Measurements from ENCODE around the gene CMPK2.
A peak's percentile ranks its signal among the peaks of the same experiment; 100 is the strongest.

Gene CMPK2

GRCh38 chr2:6813573-6813972 is 52.1 kb downstream of the CMPK2 start:
- FAIRE-seq (no peak), DNase-seq (ENCODE audit: low spot score) (no peak)

- FAIRE-seq (no peak), DNase-seq (ENCODE audit: low spot score) (no peak)
These were observed 52.7 kb downstream of the CMPK2 start for GRCh38 chr2:6812857-6813530.

GRCh38 chr2:6810961-6811360 is 54.7 kb downstream of the CMPK2 start:
- DNase-seq (ENCODE audit: low spot score) (no peak), FAIRE-seq (no peak)

GRCh38 chr2:6808426-6808825 is 57.3 kb downstream of the CMPK2 start:
- FAIRE-seq = no peak
- no peak for DNase-seq (ENCODE audit: low spot score)

GRCh38 chr2:6806604-6807003 is 59.1 kb downstream of the CMPK2 start:
- DNase-seq (ENCODE audit: low spot score) (no peak), FAIRE-seq (no peak)

GRCh38 chr2:6800553-6800952 is 65.2 kb downstream of the CMPK2 start:
- DNase-seq (ENCODE audit: low spot score) = peak; percentile 20

More at GRCh38 chr2:6800553-6800952, 65.2 kb downstream of the CMPK2 start:
- no peak for FAIRE-seq
